Naive B cell (primary cell): ENCODE results near the gene NDUFS8. TPM values are rescaled to one million over a fixed set of nuclear protein-coding genes. Genes with fewer than 3 reads are reported as not detected.

Experiments used
- ATAC-seq, 2 donors: fragments of 150-1000 bp; cut with Tn5 transposase; 2 replicates each; pipeline ENCODE4 v1.10.0; 2021; ENCODE audit warnings: low read depth in 2 of 2, mild to moderate bottlenecking in 2 of 2, moderate library complexity in 2 of 2
- DNase-seq: peaks from one replicate; pipeline ENCODE4 v3.0.0; 2022
- H3K27ac Mint-ChIP-seq, 6 donors: one replicate each; pipeline ENCODE4 v1.8.0; 2020 to 2022; ENCODE audit warnings: mild to moderate bottlenecking in 6 of 6, mixed read lengths in 6 of 6, moderate library complexity in 5 of 6, inconsistent platforms in 2 of 6
- H3K27me3 Mint-ChIP-seq, 3 donors: one replicate each; pipeline ENCODE4 v1.8.0; 2021 to 2022; ENCODE audit warnings: mixed read lengths in 3 of 3, mild to moderate bottlenecking in 1 of 3
- H3K36me3 Mint-ChIP-seq, 2 donors: one replicate each; pipeline ENCODE4 v1.8.0; 2020 to 2022; ENCODE audit warnings: mixed read lengths in 2 of 2, inconsistent platforms in 1 of 2, mild to moderate bottlenecking in 1 of 2
- H3K4me1 Mint-ChIP-seq, 3 donors: one replicate each; pipeline ENCODE4 v1.8.0; 2020 to 2022; ENCODE audit warnings: mixed read lengths in 3 of 3, inconsistent platforms in 1 of 3, mild to moderate bottlenecking in 1 of 3, moderate library complexity in 1 of 3
- H3K4me3 Mint-ChIP-seq, 8 donors: one replicate each; pipeline ENCODE4 v1.8.0; 2020 to 2022; ENCODE audit warnings: mild to moderate bottlenecking in 8 of 8, mixed read lengths in 8 of 8, moderate library complexity in 8 of 8, inconsistent platforms in 2 of 8
- H3K9me3 Mint-ChIP-seq, 7 donors: one replicate each; pipeline ENCODE4 v1.8.0; 2020 to 2022; ENCODE audit warnings: mixed read lengths in 7 of 7, mild to moderate bottlenecking in 5 of 7, inconsistent platforms in 2 of 7, moderate library complexity in 1 of 7
- polyA plus RNA-seq, 6 donors: library from polyadenylated mRNA; unstranded; fragments of 300-500 nt; fragmentation: Illumina TruSeq; gene quantifications; one replicate each; pipeline ENCODE4 v1.2.3, GENCODE V29; 2021; ENCODE audit warnings: low read depth in 6 of 6

NDUFS8 gene
- polyA plus RNA-seq, 6 donors from 2014 or later = 110 to 130 (median 119) TPM

- no peak overlapping the region for H3K27ac Mint-ChIP-seq
- no peaks in the 10 kb centered on the region for H3K27me3 Mint-ChIP-seq
- DNase-seq = no peak
- no peak for ATAC-seq
- peak overlapping the region in 1 of 8 donors; percentile 42 for H3K4me3 Mint-ChIP-seq
- H3K4me1 Mint-ChIP-seq = peaks cover 14 to 23% (median 19%) of the 10 kb centered on the region in 3 donors
- peaks cover 0 to 1% (median 0%) of the 10 kb centered on the region in 7 donors for H3K9me3 Mint-ChIP-seq
- H3K36me3 Mint-ChIP-seq = no peaks in the 10 kb centered on the region
Measured at GRCh38 chr11:68014947-68015447, 15.5 kb upstream of the NDUFS8 start.

GRCh38 chr11:68015467-68015866 lies 15.0 kb upstream of the NDUFS8 start:
- Mint-ChIP-seq H3K27ac (no peak overlapping the region), H3K4me1 (peaks cover 9 to 19% (median 14%) of the 10 kb centered on the region in 3 donors), H3K36me3 (no peaks in the 10 kb centered on the region), H3K27me3 (no peaks in the 10 kb centered on the region), H3K9me3 (peaks cover 0 to 1% (median 0%) of the 10 kb centered on the region in 7 donors), H3K4me3 (no peak overlapping the region)
- no peak for DNase-seq
- ATAC-seq = no peak

- H3K27ac Mint-ChIP-seq = peak overlapping the region in 1 of 6 donors; percentile 20
- peaks cover 0 to 1% (median 0%) of the 10 kb centered on the region in 7 donors for H3K9me3 Mint-ChIP-seq
- ATAC-seq (no peak), DNase-seq (no peak)
- no peaks in the 10 kb centered on the region for H3K36me3 Mint-ChIP-seq
- peaks cover 5 to 10% (median 6%) of the 10 kb centered on the region in 3 donors for H3K4me1 Mint-ChIP-seq
- no peaks in the 10 kb centered on the region for H3K27me3 Mint-ChIP-seq
- no peak overlapping the region for H3K4me3 Mint-ChIP-seq
Measured at GRCh38 chr11:68016161-68016903, 14.1 kb upstream of the NDUFS8 start.

- H3K27me3 Mint-ChIP-seq = no peaks in the 10 kb centered on the region
- peaks cover 0 to 1% (median 0%) of the 10 kb centered on the region in 7 donors for H3K9me3 Mint-ChIP-seq
- H3K27ac Mint-ChIP-seq = no peak overlapping the region
- ATAC-seq (no peak), DNase-seq (no peak)
- H3K4me3 Mint-ChIP-seq = no peak overlapping the region
- H3K4me1 Mint-ChIP-seq = peaks cover 0 to 5% (median 0%) of the 10 kb centered on the region in 3 donors
- H3K36me3 Mint-ChIP-seq = no peaks in the 10 kb centered on the region
Measured at GRCh38 chr11:68016904-68017817, 13.3 kb upstream of the NDUFS8 start.

- Mint-ChIP-seq H3K9me3 (peaks cover 0 to 1% (median 0%) of the 10 kb centered on the region in 7 donors), H3K27ac (no peak overlapping the region), H3K4me1 (peaks cover 0 to 5% (median 0%) of the 10 kb centered on the region in 3 donors), H3K36me3 (no peaks in the 10 kb centered on the region), H3K4me3 (no peak overlapping the region), H3K27me3 (no peaks in the 10 kb centered on the region)
- no peak for DNase-seq
- no peak for ATAC-seq
Measured at GRCh38 chr11:68017980-68018729, 12.3 kb upstream of the NDUFS8 start.

GRCh38 chr11:68018730-68019190 lies 11.7 kb upstream of the NDUFS8 start:
- no peak for ATAC-seq
- H3K9me3 Mint-ChIP-seq = peaks cover 0 to 1% (median 0%) of the 10 kb centered on the region in 7 donors
- no peak for DNase-seq
- peak overlapping the region in 1 of 6 donors; percentile 76 for H3K27ac Mint-ChIP-seq
- no peaks in the 10 kb centered on the region for H3K27me3 Mint-ChIP-seq
- peaks cover 0 to 5% (median 0%) of the 10 kb centered on the region in 3 donors for H3K4me1 Mint-ChIP-seq
- H3K4me3 Mint-ChIP-seq = no peak overlapping the region
- H3K36me3 Mint-ChIP-seq = no peaks in the 10 kb centered on the region

GRCh38 chr11:68019486-68019885 lies 11.0 kb upstream of the NDUFS8 start:
- H3K4me3 Mint-ChIP-seq = no peak overlapping the region
- H3K4me1 Mint-ChIP-seq = peaks cover 0 to 3% (median 0%) of the 10 kb centered on the region in 3 donors
- DNase-seq = no peak
- H3K9me3 Mint-ChIP-seq = peaks cover 0 to 1% (median 0%) of the 10 kb centered on the region in 7 donors
- no peak for ATAC-seq
- H3K36me3 Mint-ChIP-seq = no peaks in the 10 kb centered on the region
- no peak overlapping the region for H3K27ac Mint-ChIP-seq
- H3K27me3 Mint-ChIP-seq = no peaks in the 10 kb centered on the region

GRCh38 chr11:68020575-68020974 lies 9.9 kb upstream of the NDUFS8 start:
- no peak overlapping the region for H3K4me3 Mint-ChIP-seq
- peaks cover 0 to 7% of the 10 kb centered on the region in 2 donors for H3K36me3 Mint-ChIP-seq
- H3K9me3 Mint-ChIP-seq = peaks cover 0 to 5% (median 0%) of the 10 kb centered on the region in 7 donors
- H3K27ac Mint-ChIP-seq = no peak overlapping the region
- no peaks in the 10 kb centered on the region for H3K27me3 Mint-ChIP-seq
- no peak for DNase-seq
- no peak for ATAC-seq
- peaks cover 0 to 3% (median 2%) of the 10 kb centered on the region in 3 donors for H3K4me1 Mint-ChIP-seq

GRCh38 chr11:68021167-68021787 lies 9.2 kb upstream of the NDUFS8 start:
- no peak for ATAC-seq
- no peak overlapping the region for H3K27ac Mint-ChIP-seq
- no peaks in the 10 kb centered on the region for H3K27me3 Mint-ChIP-seq
- no peak for DNase-seq
- H3K4me3 Mint-ChIP-seq = no peak overlapping the region
- peaks cover 0 to 7% of the 10 kb centered on the region in 2 donors for H3K36me3 Mint-ChIP-seq
- H3K9me3 Mint-ChIP-seq = peaks cover 0 to 5% (median 0%) of the 10 kb centered on the region in 7 donors
- H3K4me1 Mint-ChIP-seq = peaks cover 0 to 3% (median 2%) of the 10 kb centered on the region in 3 donors

- H3K4me1 Mint-ChIP-seq = peaks cover 0 to 6% (median 3%) of the 10 kb centered on the region in 3 donors
- peaks cover 0 to 7% of the 10 kb centered on the region in 2 donors for H3K36me3 Mint-ChIP-seq
- no peak overlapping the region for H3K27ac Mint-ChIP-seq
- DNase-seq (no peak), ATAC-seq (no peak)
- no peaks in the 10 kb centered on the region for H3K27me3 Mint-ChIP-seq
- peaks cover 0 to 5% (median 0%) of the 10 kb centered on the region in 7 donors for H3K9me3 Mint-ChIP-seq
- no peak overlapping the region for H3K4me3 Mint-ChIP-seq
Measured at GRCh38 chr11:68022531-68022930, 8.0 kb upstream of the NDUFS8 start.

GRCh38 chr11:68024508-68024907 lies 6.0 kb upstream of the NDUFS8 start:
- Mint-ChIP-seq H3K4me3 (no peak overlapping the region), H3K36me3 (peaks cover 0 to 7% of the 10 kb centered on the region in 2 donors), H3K27me3 (peaks cover 0 to 5% (median 0%) of the 10 kb centered on the region in 3 donors), H3K27ac (peak overlapping the region in 1 of 6 donors; percentile 67), H3K4me1 (peaks cover 3 to 7% (median 3%) of the 10 kb centered on the region in 3 donors), H3K9me3 (peaks cover 0 to 5% (median 0%) of the 10 kb centered on the region in 7 donors)
- no peak for ATAC-seq
- DNase-seq = no peak

GRCh38 chr11:68025047-68025446 lies 5.4 kb upstream of the NDUFS8 start:
- Mint-ChIP-seq H3K36me3 (peaks cover 0 to 7% of the 10 kb centered on the region in 2 donors), H3K9me3 (peaks cover 0 to 5% (median 0%) of the 10 kb centered on the region in 7 donors), H3K4me1 (peaks cover 5 to 10% (median 8%) of the 10 kb centered on the region in 3 donors), H3K27me3 (peaks cover 0 to 5% (median 0%) of the 10 kb centered on the region in 3 donors), H3K4me3 (peak overlapping the region in 1 of 8 donors; percentile 43), H3K27ac (peak overlapping the region in 1 of 6 donors; percentile 54)
- ATAC-seq (peak; percentile 53 to 58), DNase-seq (no peak)
